K562 (cell line): ENCODE measurements around the gene MINDY4. TPM values are rescaled to one million over a fixed set of nuclear protein-coding genes. Genes with fewer than 3 reads are reported as not detected.

Experiments
- ATAC-seq: fragments of 200-7000 bp; cut with Tn5 transposase; 3 replicates; pipeline ENCODE4 v1.9.1; 2020; ENCODE audit warnings: moderate library complexity
- BruUV-seq: library from RNA; stranded (reverse); fragments of 400-500 nt; replicated peaks from 2 replicates; lab custom pipeline; 2021; lab: Mats Ljungman, UMichigan
- CTCF ChIA-PET: fragments of 300-600 bp; formaldehyde crosslinking; extraction: SDS; loops from one replicate; lab custom pipeline; 2021; ENCODE audit warnings: low intra/inter-chr PET ratio; lab: Yijun Ruan, JAX
- POLR2A ChIA-PET: fragments of 300-600, 350-650 bp; sonication (Branson Sonifier 250); formaldehyde crosslinking; extraction: SDS; loops from one replicate; lab custom pipeline; 2021; ENCODE audit warnings: antibody characterized with exemption, inconsistent platforms; lab: Yijun Ruan, JAX
- DNase-seq, 4 experiments: peaks; one replicate each; pipeline versions ENCODE4 v3.0.0 to v3.0.0-alpha.2; 2011 to 2018; ENCODE audit warnings: low spot score in 3 of 4, mixed read lengths in 3 of 4; ENCODE audit errors: extremely low read depth in 1 of 4
- FAIRE-seq: peaks from 2 replicates; lab custom pipeline; 2011; peaks lifted over from hg19 to GRCh38; lab: Jason Lieb, UNC
- H2AFZ ChIP-seq: 2 replicates; pipeline ENCODE4 v1.6.0; 2011; ENCODE audit warnings: low read depth, low read length, control low read depth, inconsistent platforms
- H3K27ac ChIP-seq: fragments of 200-600 bp; 3 replicates; pipeline ENCODE4 v1.8.0; 2011; ENCODE audit warnings: low read depth, mild to moderate bottlenecking, control low read depth, inconsistent platforms, low read length, moderate library complexity, mixed read lengths; ENCODE audit errors: extremely low read depth
- H3K27me3 ChIP-seq, 2 experiments: fragments of 300-600 bp in 1 of 2; 2 replicates in 1 of 2; 3 replicates in 1 of 2; pipeline versions ENCODE4 v1.6.0 to v1.8.0; 2011; ENCODE audit warnings: inconsistent platforms in 2 of 2, low read length in 2 of 2, mild to moderate bottlenecking in 1 of 2, mixed read lengths in 1 of 2, moderate library complexity in 1 of 2; ENCODE audit not compliant: control insufficient read depth in 2 of 2, insufficient read depth in 2 of 2
- H3K36me3 ChIP-seq: fragments of 300-600 bp; 3 replicates; pipeline ENCODE4 v1.8.0; 2011; ENCODE audit warnings: mild to moderate bottlenecking, low read length, inconsistent platforms; ENCODE audit not compliant: control insufficient read depth, insufficient read depth
- H3K4me1 ChIP-seq, 2 experiments: fragments of 200-600 bp in 1 of 2; replicated peaks in 1 of 2; 2 replicates in 1 of 2; 3 replicates in 1 of 2; pipeline versions ENCODE4 v1.5.1 to v1.8.0; 2011; ENCODE audit warnings: inconsistent platforms in 2 of 2, low read length in 2 of 2, mild to moderate bottlenecking in 1 of 2, mixed read lengths in 1 of 2, moderate library complexity in 1 of 2; ENCODE audit not compliant: control insufficient read depth in 2 of 2, insufficient read depth in 2 of 2
- H3K4me2 ChIP-seq: 2 replicates; pipeline ENCODE4 v1.6.1; 2011; ENCODE audit warnings: low read length, control low read depth, inconsistent platforms, mixed read lengths; ENCODE audit not compliant: insufficient read depth
- H3K4me3 ChIP-seq: fragments of 200-600 bp; sonication (generic), shearing (Covaris generic); 2 replicates; pipeline ENCODE4 v1.5.1; 2016; ENCODE audit warnings: control low read depth, inconsistent platforms
- H3K79me2 ChIP-seq: fragments of 200-600 bp; 3 replicates; pipeline ENCODE4 v1.8.0; 2011; ENCODE audit warnings: low read length, inconsistent platforms; ENCODE audit not compliant: control insufficient read depth, insufficient read depth
- H3K9ac ChIP-seq, 2 experiments: 2 replicates each; pipeline versions ENCODE4 v1.6.0 to v1.6.1; 2011; ENCODE audit warnings: low read depth in 2 of 2, low read length in 2 of 2, control low read depth in 1 of 2, inconsistent platforms in 1 of 2, mild to moderate bottlenecking in 1 of 2, mixed read lengths in 1 of 2; ENCODE audit not compliant: insufficient read depth in 1 of 2
- H3K9me1 ChIP-seq: one replicate; pipeline ENCODE4 v1.6.0; 2011; ENCODE audit warnings: inconsistent platforms, mild to moderate bottlenecking, low read length, moderate library complexity; ENCODE audit not compliant: control insufficient read depth, insufficient read depth
- H3K9me3 ChIP-seq: replicated peaks from 2 replicates; pipeline ENCODE4 v1.5.1; 2011; ENCODE audit warnings: low read depth, low read length, inconsistent platforms; ENCODE audit not compliant: control insufficient read depth, insufficient read depth
- H4K20me1 ChIP-seq: replicated peaks from 2 replicates; pipeline ENCODE4 v1.6.1; 2011; ENCODE audit warnings: low read length, inconsistent platforms, mixed read lengths; ENCODE audit not compliant: control insufficient read depth, insufficient read depth
- BHLHE40 ChIP-seq: IDR thresholded peaks from 2 replicates; pipeline ENCODE4 v1.6.1; 2011; ENCODE audit warnings: low read length, improper control_type of control experiment
- CBX1 ChIP-seq: sonication (generic); IDR thresholded peaks from 2 replicates; pipeline ENCODE4 v1.6.1; 2016; ENCODE audit warnings: antibody characterized with exemption, low read depth, mild to moderate bottlenecking
- CREB3 ChIP-seq: fragments of 450-650 bp; conservative IDR thresholded peaks from 2 replicates; pipeline ENCODE4 v1.6.1; 2016; ENCODE audit warnings: missing genetic modification characterization, low read depth, mild to moderate bottlenecking, missing compliant biosample characterization, moderate library complexity
- E2F8 ChIP-seq: fragments of 450-650 bp; IDR thresholded peaks from 2 replicates; pipeline ENCODE4 v1.7.1; 2018; ENCODE audit warnings: mild to moderate bottlenecking, low read depth; ENCODE audit not compliant: partially characterized antibody
- HSF4 ChIP-seq: fragments of 250-450 bp; sonication (Bioruptor Pico); IDR thresholded peaks from 2 replicates; pipeline ENCODE4 v2.1.2; 2022; ENCODE audit warnings: mild to moderate bottlenecking, moderate library complexity, borderline replicate concordance
- KLF13 ChIP-seq: fragments of 450-650 bp; IDR thresholded peaks from 2 replicates; pipeline ENCODE4 v1.6.1; 2016; ENCODE audit warnings: missing genetic modification characterization, low read depth, mild to moderate bottlenecking, missing compliant biosample characterization, moderate library complexity, borderline replicate concordance
- MAX ChIP-seq: sonication (generic); formaldehyde crosslinking; IDR thresholded peaks from 2 replicates; pipeline ENCODE4 v1.9.0; 2022; ENCODE audit warnings: mild to moderate bottlenecking, missing genetic modification reagents
- MNT ChIP-seq, 2 experiments: fragments of 450-650 bp; conservative IDR thresholded peaks; 2 replicates each; pipeline ENCODE4 v1.6.1; 2017; ENCODE audit warnings: mild to moderate bottlenecking in 2 of 2, moderate library complexity in 2 of 2
- NR3C1 ChIP-seq: sonication (generic); formaldehyde crosslinking; IDR thresholded peaks from 2 replicates; pipeline ENCODE4 v1.8.1; 2022; ENCODE audit warnings: missing genetic modification reagents
- OTX1 ChIP-seq: fragments of 450-650 bp; formaldehyde crosslinking; IDR thresholded peaks from 2 replicates; pipeline ENCODE4 v1.4.0; 2022; ENCODE audit warnings: mild to moderate bottlenecking
- ZNF121 ChIP-seq: sonication (generic); formaldehyde crosslinking; conservative IDR thresholded peaks from 2 replicates; pipeline ENCODE4 v1.8.0; 2022; ENCODE audit warnings: missing genetic modification reagents
- ZNF778 ChIP-seq: fragments of 450-650 bp; formaldehyde crosslinking; IDR thresholded peaks from 2 replicates; pipeline ENCODE4 v1.4.0; 2020; ENCODE audit warnings: mild to moderate bottlenecking, moderate library complexity
- WGBS: fragments of 100-300 bp; shearing (Covaris generic); methylation state at CpG from one replicate; pipeline ENCODE4 v1.1.6; 2016; ENCODE audit warnings: low coverage, mixed read lengths; ENCODE audit not compliant: insufficient coverage; ENCODE audit errors: missing lambda C conversion rate; 5-methylcytosine and 5-hydroxymethylcytosine counted together
- in situ Hi-C: fragments of 300-500 bp; cut with MboI; formaldehyde crosslinking; loops from 4 replicates; pipeline ENCODE4 v1.15.0; 2018; ENCODE audit warnings: inconsistent platforms, mixed read lengths
- intact Hi-C: fragments of 100-400 bp; cut with micrococcal nuclease; formaldehyde crosslinking; loops from 2 replicates; pipeline ENCODE4 v1.14.2; 2022
- polyA plus RNA-seq, 8 experiments: library from polyadenylated mRNA; depleted of rRNA in 4 of 8; stranded (reverse) in 5 of 8; unstranded in 3 of 8; fragments of >200 nt; fragmentation: Nextera tagmentation in 2 of 8; fragmentation: Illumina TruSeq in 1 of 8; extraction: Ambion mirVana in 2 of 8; extraction: Trizol in 1 of 8; gene quantifications; 2 replicates each; pipeline versions ENCODE4 v1.2.1 to v1.2.3, GENCODE V29; 2011 to 2014; ENCODE audit warnings: inconsistent platforms in 1 of 8, missing spikeins in 1 of 8
- total RNA-seq, 7 experiments: library from RNA; depleted of rRNA in 6 of 7; stranded (reverse); fragments of >200 nt in 6 of 7; fragmentation: Illumina TruSeq in 2 of 7; extraction: Trizol in 2 of 7; gene quantifications; 2 replicates each; pipeline versions ENCODE4 v1.2.1 to v1.2.3, GENCODE V29; 2011 to 2021; ENCODE audit warnings: low replicate concordance in 1 of 7

MINDY4 gene
- total and polyA plus RNA-seq, 9 of the 15 experiments (the other 6 are each of a cell fraction or from before 2014, with no cell fraction given) = 2.1 to 16.7 (median 11.0) TPM

- ChIA-PET POLR2A (interaction anchor here (0.6 to 1.1 kb wide), 4 partner anchors 10 to 141 kb away, joined by 3 to 4 read pairs (median 3); no protein-coding TSS in a partner anchor), CTCF (no interaction called here)
- intact Hi-C loops (loop anchor here (10.0 kb wide), 1 partner anchor 463 kb away; no protein-coding TSS in a partner anchor), in situ Hi-C loops (loop anchor here (10.0 kb wide), 1 partner anchor 573 kb away; no protein-coding TSS in a partner anchor)
- Histone ChIP-seq H3K9me1 (no peaks in the 10 kb centered on the region), H3K27ac (no peak overlapping the region), H3K9me3 (no peaks in the 10 kb centered on the region), H3K4me1 (peaks cover 0 to 3% of the 10 kb centered on the region in 2 experiments; a peak in 1 of 5 replicates), H4K20me1 (no peaks in the 10 kb centered on the region), H3K4me2 (no peak overlapping the region), H2AFZ (no peak overlapping the region), H3K9ac (no peak overlapping the region), H3K36me3 (no peaks in the 10 kb centered on the region), H3K79me2 (no peaks in the 10 kb centered on the region), H3K27me3 (peaks cover 14 to 41% of the 10 kb centered on the region in 2 experiments), H3K4me3 (no peak overlapping the region)
- ATAC-seq (no peak), FAIRE-seq (no peak), DNase-seq (no peak)
- WGBS = 0% methylated on average over 6 of the region's 6 CpGs
- no peak for TF ChIP-seq HSF4 (CRISPR knock-in tag)
- no peak for TF ChIP-seq E2F8
- TF ChIP-seq MNT (conservative IDR thresholded peaks at IDR 0.05) = no peak
- no peak for TF ChIP-seq NR3C1 (CRISPR knock-in tag)
- TF ChIP-seq ZNF778 (CRISPR knock-in tag) = no peak
- no peak for TF ChIP-seq ZNF121 (CRISPR knock-in tag)
- TF ChIP-seq MAX (CRISPR knock-in tag) = no peak
- no peak for TF ChIP-seq BHLHE40
- TF ChIP-seq CBX1 = no peak
- TF ChIP-seq CREB3 (tag) = no peak
- no peak for TF ChIP-seq OTX1 (CRISPR knock-in tag)
- no peak for TF ChIP-seq KLF13
- BruUV-seq = no TSS peak
Observed at GRCh38 chr7:30738026-30738915, 32.9 kb upstream of the MINDY4 start.
